IPS DF 19.7 (cell line): ENCODE results near the gene BMPER.

Experiments used
- DNase-seq: peaks from one replicate; pipeline ENCODE4 v3.0.0-alpha.2; 2013; ENCODE audit warnings: low read depth, low spot score

The BMPER gene

GRCh38 chr7:33968591-33968990 is 63.3 kb downstream of the BMPER start:
- DNase-seq: no peak

DNA sequence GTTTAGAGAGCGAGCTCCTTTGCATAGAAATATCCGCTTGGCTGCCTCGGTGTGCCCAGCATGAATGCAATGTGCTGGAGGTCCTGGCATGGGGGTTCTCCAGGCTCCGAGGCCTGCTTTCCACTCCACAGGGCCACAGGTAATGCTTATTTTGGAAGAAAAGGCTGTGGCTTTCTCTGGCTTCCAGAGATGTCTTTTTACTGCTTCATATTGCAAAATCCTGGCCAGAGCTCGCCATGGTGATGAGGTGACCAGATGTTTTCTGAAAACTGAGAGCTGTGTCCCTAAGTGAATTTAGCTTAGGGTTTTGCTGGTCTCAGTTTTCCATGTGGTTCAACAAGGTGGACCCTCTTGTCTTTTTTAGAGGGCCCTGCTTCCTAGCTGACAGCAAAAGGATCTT is 65.2 kb downstream of the BMPER start:
- no peak for DNase-seq

DNA sequence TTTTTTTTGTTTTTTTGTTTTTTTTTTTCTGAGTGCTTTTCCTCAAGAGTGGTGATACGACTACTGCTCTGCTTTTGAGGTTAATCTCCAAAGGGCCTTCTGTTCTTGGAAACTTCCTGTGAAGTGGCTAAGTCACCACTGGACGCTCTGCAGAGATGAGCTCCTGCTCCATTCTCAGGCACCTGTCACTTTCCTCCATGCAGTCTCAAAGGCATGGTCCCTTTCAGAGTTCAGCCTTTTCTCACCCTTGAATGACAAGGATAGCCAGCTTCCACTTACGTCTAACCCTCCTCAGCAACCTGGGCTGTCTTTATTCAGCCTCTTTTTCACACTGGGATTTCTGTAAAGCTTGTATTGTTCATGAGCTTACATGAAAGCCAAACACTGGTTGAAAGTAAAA is 65.8 kb downstream of the BMPER start:
- DNase-seq: no peak

GRCh38 chr7:33973231-33974015 is 68.1 kb downstream of the BMPER start:
- DNase-seq: no peak

GRCh38 chr7:33979300-33979806 is 74.0 kb downstream of the BMPER start:
- no peak for DNase-seq

DNA sequence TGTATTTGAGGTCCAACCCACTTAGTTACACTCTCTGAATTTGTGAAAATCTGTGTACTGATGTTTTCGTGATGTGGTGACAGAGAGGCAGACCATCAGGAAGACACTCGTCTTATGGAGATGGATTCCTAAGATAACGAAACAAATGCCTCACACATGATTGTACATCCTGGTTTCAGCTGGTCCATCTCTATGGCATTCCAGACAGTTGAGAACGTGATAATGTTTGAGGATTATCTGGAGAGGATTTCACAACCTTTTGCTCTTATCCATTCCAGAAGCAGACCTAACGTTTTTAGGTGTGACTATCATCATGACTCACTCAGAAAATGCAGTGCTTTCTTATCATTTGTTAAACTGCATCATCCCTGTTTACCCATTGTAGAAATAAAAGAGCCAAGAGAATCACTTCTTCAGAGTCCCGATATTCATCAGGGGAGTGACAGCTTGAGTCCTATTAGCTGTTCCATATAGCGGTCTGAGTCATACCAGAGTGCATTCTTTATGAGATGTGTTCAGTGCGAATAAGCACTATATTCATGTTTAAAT is 74.5 kb downstream of the BMPER start:
- DNase-seq: no peak

DNA sequence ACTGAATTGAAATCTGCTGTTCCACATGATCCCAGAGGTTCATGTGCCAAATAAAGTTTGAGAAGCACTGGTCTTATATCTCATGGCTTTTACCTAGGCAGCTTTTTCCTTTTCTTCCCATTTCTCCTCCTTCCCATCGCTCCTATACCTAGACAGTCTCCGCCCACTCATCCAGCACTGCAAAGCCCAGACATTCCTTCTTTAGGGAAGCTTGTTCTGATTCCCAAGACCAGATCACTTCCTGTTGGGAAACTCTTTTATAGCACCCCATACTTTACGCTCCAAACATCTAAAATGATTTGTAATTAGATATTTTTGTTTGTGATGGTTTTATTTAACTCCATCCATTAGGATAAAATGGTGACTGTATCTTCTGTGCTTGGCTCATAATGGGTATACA is 75.9 kb downstream of the BMPER start:
- DNase-seq: no peak

DNA sequence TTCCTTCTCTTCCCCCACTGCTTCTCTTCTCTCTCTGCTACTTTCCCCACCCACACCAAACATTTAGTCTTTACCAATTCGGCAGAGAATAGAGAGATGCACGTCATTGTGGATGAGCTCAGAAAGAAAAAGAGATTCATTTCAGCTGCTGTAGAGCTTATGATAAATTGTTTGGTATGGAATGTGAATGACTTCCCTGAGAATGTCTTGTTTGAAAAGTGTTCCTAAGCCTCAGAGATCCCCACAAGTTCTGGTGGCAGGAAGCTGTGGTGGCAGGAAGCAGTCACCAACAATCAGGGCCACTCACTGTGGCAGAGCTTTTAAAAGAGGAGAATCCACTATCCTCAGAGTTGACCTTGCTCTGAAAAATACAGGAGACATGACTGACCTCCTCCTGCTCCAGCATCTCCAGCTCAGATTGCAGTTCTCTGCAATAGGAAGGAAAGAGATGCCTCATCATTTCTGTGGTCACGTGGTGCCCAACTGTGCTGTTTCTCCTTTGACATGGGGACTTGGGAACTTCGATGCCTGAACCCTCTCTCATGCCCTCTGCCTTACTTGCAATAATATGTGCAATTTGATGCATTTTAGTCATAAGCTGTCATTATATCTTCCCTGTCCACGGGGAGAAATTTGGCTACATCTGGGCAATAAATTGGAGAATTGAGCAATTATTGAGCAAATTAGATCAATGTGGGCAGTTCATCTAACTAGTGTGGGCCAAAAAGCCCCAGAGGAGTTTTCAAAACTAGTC is 76.5 kb downstream of the BMPER start:
- DNase-seq: no peak

DNA sequence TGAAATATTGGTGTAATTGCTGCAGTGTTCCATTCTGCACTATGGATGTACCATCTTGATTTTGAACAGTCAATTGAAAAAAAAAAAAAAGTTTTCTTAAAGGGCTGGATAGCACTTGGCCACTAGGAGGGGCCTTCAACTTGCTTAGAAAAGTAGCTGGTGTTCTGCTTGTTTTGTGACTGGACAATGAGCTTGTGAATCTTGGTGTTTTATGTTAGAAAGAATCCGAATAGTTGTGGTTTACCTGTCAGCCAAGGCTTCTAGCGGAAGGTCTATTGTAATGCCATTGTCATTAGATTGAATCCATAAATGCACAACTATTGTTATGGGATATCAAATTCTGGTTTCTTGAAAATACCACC is 77.1 kb downstream of the BMPER start:
- no peak for DNase-seq

- no peak for DNase-seq
Observed at GRCh38 chr7:33986451-33986850, 81.1 kb downstream of the BMPER start.

- DNase-seq: no peak
Observed at GRCh38 chr7:33986951-33987947, 81.9 kb downstream of the BMPER start.

- no peak for DNase-seq
Observed at GRCh38 chr7:33996899-33997298, 91.6 kb downstream of the BMPER start.

DNA sequence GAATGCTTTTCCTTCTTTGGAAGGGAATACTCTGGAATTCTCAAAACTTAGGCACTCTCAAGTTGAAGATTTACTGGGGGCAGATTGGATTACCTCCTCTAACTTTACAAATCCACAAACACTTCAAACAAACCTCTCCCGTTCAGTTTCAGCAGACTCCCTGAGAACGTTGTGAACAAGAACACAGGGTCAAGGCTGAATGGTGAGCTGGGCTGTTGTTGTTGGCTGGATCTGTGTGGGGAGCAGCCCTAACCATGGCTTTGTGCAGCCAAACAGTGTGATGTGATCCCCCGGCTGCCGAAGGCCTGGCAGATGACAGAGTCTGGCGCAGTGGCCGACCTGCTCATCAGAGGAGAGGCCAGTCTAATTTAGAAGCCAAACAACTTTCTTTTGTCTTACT is 93.1 kb downstream of the BMPER start:
- DNase-seq: no peak

GRCh38 chr7:34011017-34011695 is 105.8 kb downstream of the BMPER start:
- DNase-seq: no peak

GRCh38 chr7:34011696-34012095 is 106.4 kb downstream of the BMPER start:
- no peak for DNase-seq

DNA sequence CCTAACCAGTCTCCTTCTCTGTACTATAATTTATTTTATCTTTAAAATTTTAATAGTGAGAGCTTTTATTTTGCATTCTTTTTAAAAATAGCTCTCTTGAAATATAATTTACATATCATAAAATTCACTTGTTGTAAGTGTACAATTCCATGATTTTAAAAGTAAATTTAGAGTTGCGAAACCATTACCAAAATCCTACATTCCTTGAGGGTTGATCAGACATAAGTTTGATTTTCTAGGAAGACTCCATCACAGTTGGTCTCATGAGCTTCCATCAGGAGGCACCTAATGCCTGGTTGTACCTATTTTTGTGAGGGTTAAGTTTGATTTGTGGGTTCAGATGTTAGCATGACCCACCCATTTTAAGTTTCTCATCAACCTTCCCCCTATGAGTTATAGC is 108.1 kb downstream of the BMPER start:
- DNase-seq: no peak

DNA sequence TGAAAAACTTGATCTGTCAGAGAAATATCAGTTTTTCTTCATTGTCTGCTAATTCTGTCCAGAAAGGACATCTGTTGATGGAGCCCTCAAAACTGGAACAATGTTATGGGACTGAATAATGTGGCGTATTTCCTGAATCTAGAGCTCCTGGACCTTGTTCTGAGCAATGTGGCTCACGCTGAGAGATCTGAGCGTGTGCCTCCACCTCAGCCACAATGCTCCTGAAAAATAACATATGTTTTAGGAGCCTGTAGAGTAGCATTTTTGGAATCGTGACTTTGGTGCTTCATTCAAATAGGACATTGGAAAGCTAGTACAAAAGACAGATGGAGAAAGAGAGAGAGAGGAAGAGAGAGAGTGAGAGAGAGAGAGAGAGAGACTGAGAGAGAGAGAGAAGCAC is 110.3 kb downstream of the BMPER start:
- DNase-seq: no peak

DNA sequence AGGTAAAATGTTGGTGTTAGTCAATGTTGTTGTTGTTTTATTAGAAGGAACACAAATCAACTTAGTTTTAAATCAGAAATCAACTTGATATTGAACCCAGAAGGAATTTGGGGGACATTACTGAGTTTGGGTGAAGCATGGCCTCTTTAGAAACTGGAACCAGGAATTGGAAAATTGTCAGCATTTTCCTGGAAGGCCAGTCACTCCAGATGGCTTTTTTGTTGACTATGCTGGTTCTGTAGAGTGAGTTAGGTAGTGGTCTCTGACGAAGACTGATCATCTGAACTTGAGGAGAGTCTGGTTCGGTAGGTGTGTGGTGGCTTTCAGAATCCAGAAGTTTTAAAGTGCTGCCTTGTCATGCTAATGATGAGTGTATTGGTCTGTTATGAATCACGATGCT is 111.5 kb downstream of the BMPER start:
- DNase-seq: no peak

DNA sequence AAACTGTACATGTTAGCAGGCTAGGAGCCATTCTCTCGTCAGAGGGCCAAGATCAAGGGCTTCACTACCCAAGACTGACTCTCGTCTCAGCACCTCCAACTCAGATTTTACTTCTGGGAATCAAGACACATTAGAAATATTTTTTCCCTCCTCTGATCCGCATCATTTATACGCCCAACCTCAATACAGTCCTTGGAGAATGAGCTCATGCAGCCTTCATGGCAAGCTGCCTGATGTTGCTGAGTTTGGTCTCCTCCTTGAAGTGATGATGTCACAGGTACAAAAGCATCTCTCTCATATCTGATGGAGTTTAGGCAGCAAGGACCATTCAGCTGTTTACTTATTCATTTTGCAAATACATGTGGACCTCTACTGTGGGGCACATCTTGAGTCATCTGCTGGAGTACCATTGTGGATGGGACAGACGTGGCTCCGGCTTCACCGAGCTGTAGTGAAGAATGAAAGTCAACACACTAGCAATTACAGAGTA is 114.0 kb downstream of the BMPER start:
- DNase-seq: no peak

DNA sequence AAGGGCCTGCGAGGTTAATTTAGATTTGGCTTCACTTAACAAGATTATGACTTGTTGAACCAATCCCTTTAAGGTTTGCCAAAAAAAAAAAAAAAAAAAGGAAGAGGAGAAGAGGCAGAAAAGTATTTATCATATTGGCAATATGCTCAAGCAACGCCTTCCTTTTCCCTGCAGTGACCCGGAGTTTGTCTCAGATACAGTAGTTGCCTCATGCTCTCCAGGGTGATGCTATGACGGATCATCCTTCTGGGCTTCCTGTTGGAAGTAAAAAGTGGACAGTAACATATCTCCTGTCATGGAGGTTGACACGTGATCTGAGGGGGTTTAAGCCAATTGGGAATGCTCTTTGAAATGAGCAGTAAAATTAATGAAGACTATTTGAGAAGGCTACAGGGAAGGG is 117.3 kb downstream of the BMPER start:
- no peak for DNase-seq

DNA sequence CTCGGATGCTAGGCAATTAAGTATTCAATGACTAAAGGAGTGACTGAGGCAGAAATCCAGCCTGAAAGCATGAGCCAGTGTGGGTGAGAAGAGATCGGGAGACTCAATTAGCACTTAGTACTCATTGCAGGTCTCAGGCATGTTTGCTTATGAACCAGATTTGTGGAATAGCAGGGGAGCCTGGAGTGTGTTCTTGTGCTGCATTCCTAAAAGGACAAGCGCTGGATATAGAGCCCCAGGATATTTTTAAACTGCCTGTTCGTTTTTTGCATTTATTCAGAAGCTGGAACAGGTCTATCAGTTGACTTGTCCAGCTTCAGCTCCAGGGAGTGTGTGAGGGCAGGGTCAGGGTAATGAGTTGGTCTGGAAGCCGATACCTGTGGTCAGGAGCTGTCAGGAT is 120.3 kb downstream of the BMPER start:
- no peak for DNase-seq
